IgD-negative memory B cell (primary cell): ENCODE measurements around the gene PCDHB14. TPM values are rescaled to one million over a fixed set of nuclear protein-coding genes. Genes with fewer than 3 reads are reported as not detected.
A peak's percentile ranks its signal among the peaks of the same experiment; 100 is the strongest.
"Not testable (repeated sequence)": the region's sequence is repeated elsewhere in the genome, so short reads cannot be mapped to it uniquely, and the experiment has no call there.

Source experiments
- H3K27ac Mint-ChIP-seq, 3 donors: one replicate each; pipeline ENCODE4 v1.8.0; 2020 to 2022; ENCODE audit warnings: mild to moderate bottlenecking in 3 of 3, mixed read lengths in 3 of 3, moderate library complexity in 1 of 3
- H3K27me3 Mint-ChIP-seq: one replicate; pipeline ENCODE4 v1.8.0; 2021; ENCODE audit warnings: mixed read lengths
- H3K36me3 Mint-ChIP-seq: one replicate; pipeline ENCODE4 v1.8.0; 2020; ENCODE audit warnings: mild to moderate bottlenecking, mixed read lengths
- H3K4me1 Mint-ChIP-seq, 3 donors: one replicate each; pipeline ENCODE4 v1.8.0; 2020 to 2022; ENCODE audit warnings: mixed read lengths in 3 of 3, mild to moderate bottlenecking in 1 of 3
- H3K4me3 Mint-ChIP-seq, 4 donors: one replicate each; pipeline ENCODE4 v1.8.0; 2020 to 2022; ENCODE audit warnings: mild to moderate bottlenecking in 4 of 4, mixed read lengths in 4 of 4, moderate library complexity in 3 of 4
- H3K9me3 Mint-ChIP-seq, 3 donors: one replicate each; pipeline ENCODE4 v1.8.0; 2020 to 2021; ENCODE audit warnings: mixed read lengths in 3 of 3, mild to moderate bottlenecking in 1 of 3
- polyA plus RNA-seq: library from polyadenylated mRNA; unstranded; fragments of 300-500 nt; fragmentation: Illumina TruSeq; gene quantifications from one replicate; pipeline ENCODE4 v1.2.3, GENCODE V29; 2021

Gene PCDHB14
- polyA plus RNA-seq, 1 donor from 2014 or later: not detected

DNA sequence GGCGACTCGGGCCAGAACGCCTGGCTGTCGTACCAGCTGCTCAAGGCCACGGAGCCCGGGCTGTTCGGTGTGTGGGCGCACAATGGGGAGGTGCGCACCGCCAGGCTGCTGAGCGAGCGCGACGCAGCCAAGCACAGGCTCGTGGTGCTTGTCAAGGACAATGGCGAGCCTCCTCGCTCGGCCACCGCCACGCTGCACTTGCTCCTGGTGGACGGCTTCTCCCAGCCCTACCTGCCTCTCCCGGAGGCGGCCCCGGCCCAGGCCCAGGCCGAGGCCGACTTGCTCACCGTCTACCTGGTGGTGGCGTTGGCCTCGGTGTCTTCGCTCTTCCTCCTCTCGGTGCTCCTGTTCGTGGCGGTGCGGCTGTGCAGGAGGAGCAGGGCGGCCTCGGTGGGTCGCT is 28.8 kb upstream of the PCDHB14 start:
- not testable (repeated sequence) for H3K27me3 Mint-ChIP-seq, H3K27ac Mint-ChIP-seq, H3K4me1 Mint-ChIP-seq, H3K4me3 Mint-ChIP-seq, H3K36me3 Mint-ChIP-seq
- H3K9me3 Mint-ChIP-seq: peaks cover 5 to 38% (median 20%) of the 10 kb centered on the region in 3 donors

DNA sequence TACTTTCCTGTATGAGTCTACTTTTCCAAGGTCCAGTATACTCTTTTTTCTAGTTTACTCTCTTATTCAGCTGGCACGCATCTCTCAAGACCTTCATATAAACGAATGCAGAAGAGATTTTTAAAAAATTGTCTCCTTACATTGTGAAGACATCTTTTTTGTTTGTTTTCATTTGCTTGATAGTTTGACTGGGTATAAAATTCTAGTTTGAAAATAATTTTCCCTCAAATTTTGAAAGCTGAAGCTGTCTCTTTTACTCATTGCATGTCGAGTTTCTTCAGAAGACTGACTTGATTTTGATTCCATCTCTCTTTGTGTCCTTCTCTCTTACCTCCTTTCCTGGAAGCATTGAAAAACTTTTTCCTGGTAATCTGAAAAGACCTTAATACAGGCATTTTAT is 26.8 kb upstream of the PCDHB14 start:
- peaks cover 10 to 41% (median 20%) of the 10 kb centered on the region in 3 donors for H3K9me3 Mint-ChIP-seq
- peaks cover 15% of the 10 kb centered on the region for H3K27me3 Mint-ChIP-seq
- no peaks in the 10 kb centered on the region for H3K4me1 Mint-ChIP-seq
- no peak overlapping the region for H3K27ac Mint-ChIP-seq
- no peak overlapping the region for H3K4me3 Mint-ChIP-seq
- H3K36me3 Mint-ChIP-seq: peaks cover 2% of the 10 kb centered on the region

- Mint-ChIP-seq H3K4me3 (no peak within 1 kb of the TSS), H3K4me1 (peaks cover 0 to 1% (median 0%) of the 10 kb centered on the region in 3 donors), H3K27me3 (peaks cover 10% of the 10 kb centered on the region), H3K9me3 (peaks cover 6 to 27% (median 19%) of the 10 kb centered on the region in 3 donors), H3K36me3 (peaks cover 2% of the 10 kb centered on the region), H3K27ac (no peak within 1 kb of the TSS)
Measured at GRCh38 chr5:141199359-141200235, 23.5 kb upstream of the PCDHB14 start, which contains the start of gene PCDHB11. TSS of gene PCDHB11 (plus strand) at chr5:141199627. CDS start at chr5:141199775, 148 bp downstream.

GRCh38 chr5:141201126-141201525 is 22.0 kb upstream of the PCDHB14 start:
- peaks cover 6 to 22% (median 19%) of the 10 kb centered on the region in 3 donors for H3K9me3 Mint-ChIP-seq
- H3K27ac Mint-ChIP-seq, H3K4me3 Mint-ChIP-seq, H3K4me1 Mint-ChIP-seq, H3K27me3 Mint-ChIP-seq, H3K36me3 Mint-ChIP-seq: not testable (repeated sequence)

- Mint-ChIP-seq H3K9me3 (peaks cover 6 to 19% (median 17%) of the 10 kb centered on the region in 3 donors), H3K27me3 (peaks cover 13% of the 10 kb centered on the region)
- not testable (repeated sequence) for H3K4me1 Mint-ChIP-seq, H3K27ac Mint-ChIP-seq, H3K4me3 Mint-ChIP-seq, H3K36me3 Mint-ChIP-seq
Measured at GRCh38 chr5:141201646-141202045, 21.5 kb upstream of the PCDHB14 start.

- Mint-ChIP-seq H3K36me3 (no peaks in the 10 kb centered on the region), H3K27me3 (peaks cover 11% of the 10 kb centered on the region), H3K9me3 (peaks cover 0 to 12% (median 2%) of the 10 kb centered on the region in 3 donors), H3K4me3 (peak within 1 kb of the TSS in 1 of 4 donors; percentile 41), H3K27ac (no peak within 1 kb of the TSS), H3K4me1 (no peaks in the 10 kb centered on the region)
Measured at GRCh38 chr5:141208478-141208877, 14.7 kb upstream of the PCDHB14 start, which contains the start of gene PCDHB12. TSS of gene PCDHB12 (plus strand) at chr5:141208719. CDS start at chr5:141208908, 189 bp downstream.

DNA sequence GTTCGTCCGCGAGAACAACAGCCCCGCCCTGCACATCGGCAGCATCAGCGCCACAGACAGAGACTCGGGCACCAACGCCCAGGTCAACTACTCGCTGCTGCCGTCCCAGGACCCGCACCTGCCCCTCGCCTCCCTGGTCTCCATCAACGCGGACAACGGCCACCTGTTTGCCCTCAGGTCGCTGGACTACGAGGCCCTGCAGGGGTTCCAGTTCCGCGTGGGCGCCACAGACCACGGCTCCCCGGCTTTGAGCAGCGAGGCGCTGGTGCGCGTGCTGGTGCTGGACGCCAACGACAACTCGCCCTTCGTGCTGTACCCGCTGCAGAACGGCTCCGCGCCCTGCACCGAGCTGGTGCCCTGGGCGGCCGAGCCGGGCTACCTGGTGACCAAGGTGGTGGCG is 12.9 kb upstream of the PCDHB14 start:
- not testable (repeated sequence) for H3K4me3 Mint-ChIP-seq, H3K4me1 Mint-ChIP-seq, H3K27ac Mint-ChIP-seq, H3K36me3 Mint-ChIP-seq
- peaks cover 1 to 21% (median 8%) of the 10 kb centered on the region in 3 donors for H3K9me3 Mint-ChIP-seq
- H3K27me3 Mint-ChIP-seq: peaks cover 12% of the 10 kb centered on the region

DNA sequence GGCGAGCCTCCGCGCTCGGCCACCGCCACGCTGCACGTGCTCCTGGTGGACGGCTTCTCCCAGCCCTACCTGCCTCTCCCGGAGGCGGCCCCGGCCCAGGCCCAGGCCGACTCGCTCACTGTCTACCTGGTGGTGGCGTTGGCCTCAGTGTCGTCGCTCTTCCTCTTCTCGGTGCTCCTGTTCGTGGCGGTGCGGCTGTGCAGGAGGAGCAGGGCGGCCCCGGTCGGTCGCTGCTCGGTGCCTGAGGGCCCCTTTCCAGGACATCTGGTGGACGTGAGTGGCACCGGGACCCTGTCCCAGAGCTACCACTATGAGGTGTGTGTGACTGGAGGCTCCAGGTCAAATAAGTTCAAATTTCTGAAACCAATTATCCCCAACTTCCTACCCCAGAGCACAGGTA is 12.3 kb upstream of the PCDHB14 start:
- H3K4me1 Mint-ChIP-seq, H3K27ac Mint-ChIP-seq, H3K36me3 Mint-ChIP-seq: not testable (repeated sequence)
- Mint-ChIP-seq H3K27me3 (peaks cover 12% of the 10 kb centered on the region), H3K4me3 (peak overlapping the region in 1 of 4 donors; percentile 22), H3K9me3 (peaks cover 2 to 21% (median 8%) of the 10 kb centered on the region in 3 donors)

- H3K9me3 Mint-ChIP-seq: peaks cover 10 to 27% (median 18%) of the 10 kb centered on the region in 3 donors
- H3K4me1 Mint-ChIP-seq, H3K36me3 Mint-ChIP-seq, H3K27me3 Mint-ChIP-seq: not testable (repeated sequence)
- peak within 1 kb of the TSS in 2 of 3 donors; percentile 27 to 33 for H3K27ac Mint-ChIP-seq
- peak within 1 kb of the TSS in 2 of 4 donors; percentile 22 to 44 for H3K4me3 Mint-ChIP-seq
Measured at GRCh38 chr5:141213656-141214339, 9.3 kb upstream of the PCDHB14 start, which contains the start of gene PCDHB13. TSS of gene PCDHB13 (plus strand) at chr5:141213919. CDS start at chr5:141214124, 205 bp downstream.

DNA sequence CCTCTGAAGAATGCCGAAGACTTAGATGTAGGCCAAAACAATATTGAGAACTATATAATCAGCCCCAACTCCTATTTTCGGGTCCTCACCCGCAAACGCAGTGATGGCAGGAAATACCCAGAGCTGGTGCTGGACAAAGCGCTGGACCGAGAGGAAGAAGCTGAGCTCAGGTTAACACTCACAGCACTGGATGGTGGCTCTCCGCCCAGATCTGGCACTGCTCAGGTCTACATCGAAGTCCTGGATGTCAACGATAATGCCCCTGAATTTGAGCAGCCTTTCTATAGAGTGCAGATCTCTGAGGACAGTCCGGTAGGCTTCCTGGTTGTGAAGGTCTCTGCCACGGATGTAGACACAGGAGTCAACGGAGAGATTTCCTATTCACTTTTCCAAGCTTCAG is 8.6 kb upstream of the PCDHB14 start:
- H3K4me1 Mint-ChIP-seq, H3K27me3 Mint-ChIP-seq, H3K4me3 Mint-ChIP-seq, H3K36me3 Mint-ChIP-seq: not testable (repeated sequence)
- Mint-ChIP-seq H3K9me3 (peaks cover 13 to 31% (median 20%) of the 10 kb centered on the region in 3 donors), H3K27ac (peak overlapping the region in 1 of 3 donors; percentile 33)

DNA sequence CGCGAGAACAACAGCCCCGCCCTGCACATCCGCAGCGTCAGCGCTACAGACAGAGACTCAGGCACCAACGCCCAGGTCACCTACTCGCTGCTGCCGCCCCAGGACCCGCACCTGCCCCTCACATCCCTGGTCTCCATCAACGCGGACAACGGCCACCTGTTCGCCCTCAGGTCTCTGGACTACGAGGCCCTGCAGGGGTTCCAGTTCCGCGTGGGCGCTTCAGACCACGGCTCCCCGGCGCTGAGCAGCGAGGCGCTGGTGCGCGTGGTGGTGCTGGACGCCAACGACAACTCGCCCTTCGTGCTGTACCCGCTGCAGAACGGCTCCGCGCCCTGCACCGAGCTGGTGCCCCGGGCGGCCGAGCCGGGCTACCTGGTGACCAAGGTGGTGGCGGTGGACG is 7.6 kb upstream of the PCDHB14 start:
- H3K27ac Mint-ChIP-seq, H3K27me3 Mint-ChIP-seq, H3K36me3 Mint-ChIP-seq, H3K4me3 Mint-ChIP-seq, H3K4me1 Mint-ChIP-seq: not testable (repeated sequence)
- H3K9me3 Mint-ChIP-seq: peaks cover 16 to 40% (median 25%) of the 10 kb centered on the region in 3 donors

GRCh38 chr5:141216035-141216434 is 7.1 kb upstream of the PCDHB14 start:
- H3K4me3 Mint-ChIP-seq, H3K36me3 Mint-ChIP-seq, H3K27me3 Mint-ChIP-seq, H3K4me1 Mint-ChIP-seq, H3K27ac Mint-ChIP-seq: not testable (repeated sequence)
- peaks cover 18 to 42% (median 26%) of the 10 kb centered on the region in 3 donors for H3K9me3 Mint-ChIP-seq

- not testable (repeated sequence) for H3K4me3 Mint-ChIP-seq, H3K36me3 Mint-ChIP-seq, H3K4me1 Mint-ChIP-seq, H3K27ac Mint-ChIP-seq
- Mint-ChIP-seq H3K27me3 (peaks cover 13% of the 10 kb centered on the region), H3K9me3 (peaks cover 7 to 21% (median 12%) of the 10 kb centered on the region in 3 donors)
Measured at GRCh38 chr5:141224844-141225243, 1.7 kb downstream of the PCDHB14 start.

- H3K27me3 Mint-ChIP-seq: peaks cover 13% of the 10 kb centered on the region
- not testable (repeated sequence) for H3K27ac Mint-ChIP-seq, H3K36me3 Mint-ChIP-seq, H3K4me3 Mint-ChIP-seq, H3K4me1 Mint-ChIP-seq
- H3K9me3 Mint-ChIP-seq: peaks cover 4 to 15% (median 9%) of the 10 kb centered on the region in 3 donors
Measured at GRCh38 chr5:141225421-141225820, 2.3 kb downstream of the PCDHB14 start.

- Mint-ChIP-seq H3K9me3 (peaks cover 7 to 42% (median 26%) of the 10 kb centered on the region in 3 donors), H3K27ac (no peak overlapping the region), H3K27me3 (peaks cover 12% of the 10 kb centered on the region), H3K4me1 (no peaks in the 10 kb centered on the region), H3K36me3 (no peaks in the 10 kb centered on the region), H3K4me3 (no peak overlapping the region)
Measured at GRCh38 chr5:141234109-141234667, 11.0 kb downstream of the PCDHB14 start.
